SU-DHL-6 (cell line): ENCODE results near the gene BEST1.

Experiments
- H2AFZ ChIP-seq: fragments of 200-600 bp; sonication (generic); 2 replicates; pipeline ENCODE4 v1.6.1; 2014; ENCODE audit warnings: low read depth, mild to moderate bottlenecking, moderate library complexity, mixed read lengths, antibody characterized with exemption, low read length; ENCODE audit not compliant: severe bottlenecking
- H3F3A ChIP-seq: fragments of 200-600 bp; shearing (Covaris generic); 2 replicates; pipeline ENCODE4 v1.6.0; 2016; ENCODE audit warnings: antibody characterized with exemption, mild to moderate bottlenecking; ENCODE audit not compliant: insufficient read depth
- H3K27ac ChIP-seq: fragments of 200-600 bp; sonication (generic); 2 replicates; pipeline ENCODE4 v1.5.1; 2016; ENCODE audit warnings: low read depth, mild to moderate bottlenecking, low read length, moderate library complexity, mixed read lengths
- H3K27me3 ChIP-seq: fragments of 200-600 bp; sonication (generic), shearing (Covaris generic); 2 replicates; pipeline ENCODE4 v1.6.0; 2014; ENCODE audit warnings: mild to moderate bottlenecking, low read length
- H3K36me3 ChIP-seq: fragments of 200-600 bp; sonication (generic); 2 replicates; pipeline ENCODE4 v1.6.1; 2014; ENCODE audit warnings: mild to moderate bottlenecking, low read length, mixed read lengths
- H3K4me2 ChIP-seq: fragments of 300-600, 200-600 bp; shearing (Covaris generic), sonication (generic); 2 replicates; pipeline ENCODE4 v1.6.0; 2014; ENCODE audit warnings: low read length, low read depth, mild to moderate bottlenecking; ENCODE audit not compliant: poor library complexity, severe bottlenecking
- H3K4me3 ChIP-seq: fragments of 200-600 bp; sonication (generic); 2 replicates; pipeline ENCODE4 v1.5.1; 2014; ENCODE audit warnings: antibody characterized with exemption, low read length, mild to moderate bottlenecking, mixed read lengths; ENCODE audit not compliant: insufficient read depth, poor library complexity, severe bottlenecking
- H3K79me2 ChIP-seq: fragments of 200-600 bp; sonication (generic); 2 replicates; pipeline ENCODE4 v1.6.1; 2014; ENCODE audit warnings: mild to moderate bottlenecking, low read length, moderate library complexity; ENCODE audit not compliant: insufficient read depth
- H3K9ac ChIP-seq: fragments of 200-600 bp; sonication (generic); 2 replicates; pipeline ENCODE4 v1.7.0; 2014; ENCODE audit warnings: mild to moderate bottlenecking, low read length
- H3K9me2 ChIP-seq: fragments of 200-600 bp; sonication (generic); replicated peaks from 2 replicates; pipeline ENCODE4 v1.6.1; 2014; ENCODE audit warnings: low read length; ENCODE audit not compliant: insufficient read depth
- H3K9me3 ChIP-seq: fragments of 200-600 bp; sonication (generic); 2 replicates; pipeline ENCODE4 v1.6.1; 2014; ENCODE audit warnings: low read length, mixed read lengths; ENCODE audit not compliant: insufficient read depth
- H4K20me1 ChIP-seq: fragments of 200-600 bp; sonication (generic); 2 replicates; pipeline ENCODE4 v1.6.1; 2014; ENCODE audit warnings: low read depth, mild to moderate bottlenecking, antibody characterized with exemption, low read length, moderate library complexity, mixed read lengths
- EZH2phosphoT487 ChIP-seq: fragments of 200-600 bp; sonication (generic), shearing (Covaris generic); conservative IDR thresholded peaks from 2 replicates; pipeline ENCODE4 v1.6.1; 2018; ENCODE audit warnings: mild to moderate bottlenecking, antibody characterized with exemption, low read length, moderate library complexity, mixed read lengths
- TF ChIP-seq, protein P1 (sequence below): fragments of 200-600 bp; sonication (generic); IDR thresholded peaks from one replicate; pipeline ENCODE4 v1.5.1; 2017; ENCODE audit warnings: antibody characterized with exemption, mild to moderate bottlenecking, low read length, moderate library complexity; ENCODE audit not compliant: insufficient read depth, poor library complexity, severe bottlenecking

The BEST1 gene

GRCh38 chr11:61912991-61913698 is 37.0 kb upstream of the BEST1 start:
- no peaks in the 10 kb centered on the region for H3K79me2 ChIP-seq
- no peaks in the 10 kb centered on the region for H4K20me1 ChIP-seq
- H3K27me3 ChIP-seq, result no peaks in the 10 kb centered on the region
- H3K4me2 ChIP-seq, result no peak overlapping the region
- no peak overlapping the region for H3K4me3 ChIP-seq
- H3K9me3 ChIP-seq, result no peaks in the 10 kb centered on the region
- TF ChIP-seq EZH2phosphoT487, result no peak
- TF ChIP-seq, protein P1, sequence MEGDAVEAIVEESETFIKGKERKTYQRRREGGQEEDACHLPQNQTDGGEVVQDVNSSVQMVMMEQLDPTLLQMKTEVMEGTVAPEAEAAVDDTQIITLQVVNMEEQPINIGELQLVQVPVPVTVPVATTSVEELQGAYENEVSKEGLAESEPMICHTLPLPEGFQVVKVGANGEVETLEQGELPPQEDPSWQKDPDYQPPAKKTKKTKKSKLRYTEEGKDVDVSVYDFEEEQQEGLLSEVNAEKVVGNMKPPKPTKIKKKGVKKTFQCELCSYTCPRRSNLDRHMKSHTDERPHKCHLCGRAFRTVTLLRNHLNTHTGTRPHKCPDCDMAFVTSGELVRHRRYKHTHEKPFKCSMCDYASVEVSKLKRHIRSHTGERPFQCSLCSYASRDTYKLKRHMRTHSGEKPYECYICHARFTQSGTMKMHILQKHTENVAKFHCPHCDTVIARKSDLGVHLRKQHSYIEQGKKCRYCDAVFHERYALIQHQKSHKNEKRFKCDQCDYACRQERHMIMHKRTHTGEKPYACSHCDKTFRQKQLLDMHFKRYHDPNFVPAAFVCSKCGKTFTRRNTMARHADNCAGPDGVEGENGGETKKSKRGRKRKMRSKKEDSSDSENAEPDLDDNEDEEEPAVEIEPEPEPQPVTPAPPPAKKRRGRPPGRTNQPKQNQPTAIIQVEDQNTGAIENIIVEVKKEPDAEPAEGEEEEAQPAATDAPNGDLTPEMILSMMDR, result no peak
- H3F3A ChIP-seq, result no peaks in the 10 kb centered on the region
- H3K9ac ChIP-seq, result no peak overlapping the region
- H3K36me3 ChIP-seq, result no peaks in the 10 kb centered on the region
- no peak overlapping the region for H3K27ac ChIP-seq
- no peaks in the 10 kb centered on the region for H3K9me2 ChIP-seq
- H2AFZ ChIP-seq, result no peak overlapping the region

GRCh38 chr11:61913699-61914395 is 36.3 kb upstream of the BEST1 start:
- H3K27me3 ChIP-seq, result no peaks in the 10 kb centered on the region
- no peak for TF ChIP-seq EZH2phosphoT487
- TF ChIP-seq, protein P1, result no peak
- H3K79me2 ChIP-seq, result no peaks in the 10 kb centered on the region
- no peak overlapping the region for H3K27ac ChIP-seq
- no peaks in the 10 kb centered on the region for H3F3A ChIP-seq
- H3K9ac ChIP-seq, result no peak overlapping the region
- no peaks in the 10 kb centered on the region for H4K20me1 ChIP-seq
- H3K9me2 ChIP-seq, result no peaks in the 10 kb centered on the region
- H3K4me2 ChIP-seq, result no peak overlapping the region
- no peaks in the 10 kb centered on the region for H3K9me3 ChIP-seq
- H3K36me3 ChIP-seq, result no peaks in the 10 kb centered on the region
- no peak overlapping the region for H2AFZ ChIP-seq
- H3K4me3 ChIP-seq, result no peak overlapping the region

- H4K20me1 ChIP-seq, result no peaks in the 10 kb centered on the region
Measured at GRCh38 chr11:61914471-61915171, 35.5 kb upstream of the BEST1 start.

More at GRCh38 chr11:61914471-61915171, 35.5 kb upstream of the BEST1 start:
- H3K27me3 ChIP-seq, result no peaks in the 10 kb centered on the region
- H3K79me2 ChIP-seq, result no peaks in the 10 kb centered on the region
- TF ChIP-seq EZH2phosphoT487, result no peak
- TF ChIP-seq, protein P1, result no peak
- no peak overlapping the region for H3K9ac ChIP-seq
- no peak overlapping the region for H3K4me3 ChIP-seq
- no peaks in the 10 kb centered on the region for H3K9me3 ChIP-seq
- no peak overlapping the region for H3K4me2 ChIP-seq
- H3K9me2 ChIP-seq, result no peaks in the 10 kb centered on the region
- no peaks in the 10 kb centered on the region for H3K36me3 ChIP-seq
- H3K27ac ChIP-seq, result no peak overlapping the region
- no peaks in the 10 kb centered on the region for H3F3A ChIP-seq
- H2AFZ ChIP-seq, result no peak overlapping the region
